HT-29 (cell line): ENCODE measurements around the gene ZNF232. TPM values are rescaled to one million over a fixed set of nuclear protein-coding genes. Genes with fewer than 3 reads are reported as not detected.
"Not testable (repeated sequence)": the region's sequence is repeated elsewhere in the genome, so short reads cannot be mapped to it uniquely, and the experiment has no call there.

Source experiments
- DNase-seq: peaks from one replicate; pipeline ENCODE4 v3.0.0-alpha.2; 2015; ENCODE audit warnings: low spot score
- small RNA-seq: library from RNA; depleted of rRNA; stranded (forward); fragments of <200 nt; gene quantifications from one replicate; pipeline ENCODE3, GENCODE V24; 2014
- total RNA-seq: library from RNA; depleted of rRNA; stranded (reverse); fragments of >200 nt; shearing (Covaris generic); gene quantifications from 2 replicates; pipeline ENCODE4 v1.2.3, GENCODE V29; 2014; rRNA removed

Gene ZNF232
- total RNA-seq, 1 experiment from 2014 or later, result 9.6 TPM

DNA sequence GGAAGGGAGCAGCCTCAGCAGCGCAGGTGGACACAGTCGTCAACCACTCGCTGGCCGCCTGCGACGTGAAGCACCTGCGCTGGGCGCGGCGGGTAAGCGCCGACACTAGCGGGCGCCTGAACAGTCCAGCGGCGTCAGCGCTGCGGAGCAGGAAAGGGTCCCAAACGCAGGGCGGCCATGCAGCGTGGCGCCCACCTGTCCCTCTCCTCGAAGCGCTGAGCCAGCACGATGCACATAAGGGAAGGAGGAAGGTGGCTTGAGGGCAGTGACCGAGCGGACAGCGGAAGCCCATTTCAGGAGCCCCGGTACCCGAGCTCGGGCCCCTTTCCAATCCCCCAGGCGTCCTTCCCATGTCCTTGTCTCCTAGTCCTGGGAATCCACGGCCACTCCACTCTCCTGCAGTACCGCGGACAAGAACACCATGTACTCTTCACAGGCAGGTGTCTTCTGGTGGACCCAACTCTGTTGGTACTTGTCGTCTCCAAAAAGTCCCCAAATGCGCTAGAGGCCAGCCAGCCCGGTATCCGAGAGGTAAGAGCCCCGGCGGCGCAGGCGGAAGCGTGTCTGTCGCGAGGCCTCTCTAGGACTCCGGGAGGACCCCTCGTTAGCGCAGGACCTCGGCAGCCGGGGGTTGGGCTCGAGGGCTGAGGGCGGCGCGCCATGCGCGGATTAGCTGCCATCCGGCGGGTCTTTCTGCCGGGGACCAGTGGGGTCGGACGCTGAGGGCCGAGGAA, 14.4 kb downstream of the ZNF232 start:
- no peak for DNase-seq

DNA sequence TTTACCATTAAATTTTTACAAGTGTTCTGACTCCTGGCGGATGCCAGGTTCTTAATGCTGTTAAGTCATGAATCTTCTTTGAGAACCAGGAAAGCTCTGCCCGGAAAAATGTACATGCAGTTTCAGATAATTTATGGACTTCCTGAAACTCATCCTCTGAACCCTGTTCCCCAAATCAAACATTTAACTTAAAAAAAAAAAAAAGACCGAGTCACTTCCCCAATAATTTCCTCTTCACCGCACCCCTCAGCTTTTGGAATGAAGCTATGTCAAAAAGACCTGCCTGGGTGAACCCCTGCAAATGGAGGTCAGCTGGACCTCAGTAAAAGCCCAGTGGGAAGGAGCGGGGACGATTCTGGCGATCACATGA, 15.0 kb downstream of the ZNF232 start:
- no peak for DNase-seq

GRCh38 chr17:5092218-5093010, 19.3 kb downstream of the ZNF232 start:
- no peak for DNase-seq

DNA sequence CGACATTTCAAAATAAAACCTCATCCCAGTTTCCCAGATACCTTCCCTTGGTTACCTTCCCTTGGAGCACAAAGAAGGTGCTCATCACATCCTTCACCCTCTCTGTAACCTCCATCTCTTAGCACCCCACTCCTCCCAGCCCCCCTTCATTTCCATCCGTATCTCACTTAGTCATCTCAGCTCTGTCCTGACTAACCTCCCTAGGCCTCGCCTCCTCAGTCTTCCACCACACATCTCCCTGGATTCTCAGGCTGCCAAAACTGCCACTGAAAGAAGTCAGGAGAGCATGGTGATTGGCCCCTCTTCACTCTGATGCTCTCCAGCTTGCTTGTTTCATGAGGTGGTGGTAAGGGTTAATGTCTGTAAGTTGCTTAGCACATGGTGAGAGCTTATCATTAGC, 31.1 kb downstream of the ZNF232 start:
- no peak for DNase-seq

- no peak for DNase-seq
Observed at GRCh38 chr17:5078106-5079028, 33.3 kb downstream of the ZNF232 start, which contains the start of gene ZFP3. TSS of gene ZFP3 (plus strand) at chr17:5078467. CDS start at chr17:5091505, 13,038 bp downstream.

- no peak for DNase-seq
Observed at GRCh38 chr17:5077781-5078105, 33.9 kb downstream of the ZNF232 start.

DNA sequence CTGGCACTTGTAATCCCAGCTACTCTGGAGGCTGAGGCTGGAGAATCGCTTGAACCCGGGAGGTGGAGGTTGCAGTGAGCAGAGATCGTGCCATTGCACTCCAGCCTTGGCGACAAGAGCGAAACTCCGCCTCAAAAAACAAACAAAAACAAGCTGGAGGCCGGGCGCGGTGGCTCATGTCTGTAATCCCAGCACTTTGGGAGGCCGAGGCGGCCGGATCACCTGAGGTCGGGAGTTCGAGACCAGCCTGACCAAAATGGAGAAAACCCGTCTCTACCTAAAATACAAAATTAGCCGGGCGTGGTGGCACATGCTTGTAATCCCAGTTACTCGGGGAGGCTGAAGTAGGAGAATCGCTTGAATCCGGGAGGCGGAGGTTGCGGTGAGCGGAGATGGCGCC, 34.4 kb downstream of the ZNF232 start:
- DNase-seq, result not testable (repeated sequence)

- DNase-seq, result not testable (repeated sequence)
Observed at GRCh38 chr17:5075472-5075871, 36.2 kb downstream of the ZNF232 start.

- no peak for DNase-seq
Observed at GRCh38 chr17:5069724-5070123, 42.0 kb downstream of the ZNF232 start.

- DNase-seq, result no peak
Observed at GRCh38 chr17:5068236-5068635, 43.4 kb downstream of the ZNF232 start.

DNA sequence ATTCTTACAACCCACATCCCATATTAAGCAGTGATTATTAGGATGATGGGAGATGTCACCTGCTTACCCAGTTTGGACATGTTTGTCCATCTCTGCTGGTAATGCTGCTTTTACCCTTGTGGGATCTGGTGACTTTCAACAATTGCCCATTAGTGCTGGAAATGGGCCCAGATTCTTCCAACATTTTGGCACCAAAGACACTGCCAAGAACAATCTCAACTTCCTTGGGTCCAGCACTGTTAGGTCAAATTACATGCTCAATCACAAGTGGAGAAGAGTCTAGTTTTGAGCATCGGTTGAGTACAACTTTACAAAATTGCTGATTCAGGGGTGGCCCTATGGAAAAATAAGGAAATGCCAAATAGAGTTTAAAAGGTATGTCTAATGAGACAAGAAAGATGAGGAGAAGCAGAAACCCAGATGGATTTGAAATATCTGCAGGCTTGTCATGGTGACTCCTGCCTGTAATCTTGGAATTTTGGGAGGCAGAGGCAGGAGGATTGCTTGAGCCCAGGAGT, 46.4 kb downstream of the ZNF232 start:
- no peak for DNase-seq

Small RNAs within 50 kb of the gene (small RNA-seq; reads per million reads assigned to genes)
- not detected for gene AC012146.4

Other genes with a start within 250 kb of the ZNF232 start
- 0.97 and 1.4 TPM in 2 replicates for gene C17orf107, start 212.3 kb downstream of the ZNF232 start, total RNA-seq
- gene CHRNE, start 208.8 kb downstream of the ZNF232 start, total RNA-seq, result not detected in 2 replicates
- gene GP1BA, start 179.6 kb downstream of the ZNF232 start, total RNA-seq, result not detected in 2 replicates
- gene SLC25A11, start 171.8 kb downstream of the ZNF232 start, total RNA-seq, result 58.8 and 83.6 TPM in 2 replicates
- 51.1 and 62.9 TPM in 2 replicates for gene RNF167, start 171.6 kb downstream of the ZNF232 start, total RNA-seq
- gene PFN1, start 163.3 kb downstream of the ZNF232 start, total RNA-seq, result 2,317 and 2,656 TPM in 2 replicates
- gene ENO3, start 160.8 kb downstream of the ZNF232 start, total RNA-seq, result 2.8 and 4.7 TPM in 2 replicates
- gene SPAG7, start 144.1 kb downstream of the ZNF232 start, total RNA-seq, result 20.0 and 25.7 TPM in 2 replicates
- gene CAMTA2, start 124.2 kb downstream of the ZNF232 start, total RNA-seq, result 3.2 and 7.3 TPM in 2 replicates
- gene INCA1, start 114.4 kb downstream of the ZNF232 start, total RNA-seq, result 0.13 and 0.81 TPM in 2 replicates
- gene KIF1C, start 113.9 kb downstream of the ZNF232 start, total RNA-seq, result 75.3 and 83.6 TPM in 2 replicates
- gene SLC52A1, start 76.5 kb downstream of the ZNF232 start, total RNA-seq, result not detected in 2 replicates
- under 0.01 TPM in 1 of 2 replicates, not detected in the other for gene ZFP3, start 33.4 kb downstream of the ZNF232 start, total RNA-seq
- gene USP6, start 4.2 kb upstream of the ZNF232 start, total RNA-seq, result not detected in 2 replicates
- gene ZNF594, start 80.0 kb upstream of the ZNF232 start, total RNA-seq, result 6.8 and 7.4 TPM in 2 replicates
- gene SCIMP, start 123.0 kb upstream of the ZNF232 start, total RNA-seq, result not detected in 2 replicates
- 10.8 and 16.1 TPM in 2 replicates for gene RABEP1, start 170.4 kb upstream of the ZNF232 start, total RNA-seq